Lung microvascular endothelial cell (primary cell): ENCODE results near the gene FCER2. TPM values are rescaled to one million over a fixed set of nuclear protein-coding genes. Genes with fewer than 3 reads are reported as not detected.

Experiments
- DNase-seq, 2 donors: peaks; one replicate each; pipeline versions ENCODE4 v3.0.0 to v3.0.0-alpha.2; 2010; ENCODE audit warnings: low read depth in 2 of 2
- total RNA-seq: library from RNA; depleted of rRNA; stranded (reverse); fragments of >200 nt; gene quantifications from 2 replicates; pipeline ENCODE4 v1.2.1, GENCODE V29; 2014

Gene FCER2
- total RNA-seq, 1 donor from 2014 or later: not detected

- DNase-seq: no peak
Observed at GRCh38 chr19:7648265-7649014, 53.5 kb downstream of the FCER2 start.

GRCh38 chr19:7647156-7647555 is 54.8 kb downstream of the FCER2 start:
- DNase-seq: no peak

- DNase-seq: no peak
Observed at GRCh38 chr19:7646426-7646700, 55.6 kb downstream of the FCER2 start.

DNA sequence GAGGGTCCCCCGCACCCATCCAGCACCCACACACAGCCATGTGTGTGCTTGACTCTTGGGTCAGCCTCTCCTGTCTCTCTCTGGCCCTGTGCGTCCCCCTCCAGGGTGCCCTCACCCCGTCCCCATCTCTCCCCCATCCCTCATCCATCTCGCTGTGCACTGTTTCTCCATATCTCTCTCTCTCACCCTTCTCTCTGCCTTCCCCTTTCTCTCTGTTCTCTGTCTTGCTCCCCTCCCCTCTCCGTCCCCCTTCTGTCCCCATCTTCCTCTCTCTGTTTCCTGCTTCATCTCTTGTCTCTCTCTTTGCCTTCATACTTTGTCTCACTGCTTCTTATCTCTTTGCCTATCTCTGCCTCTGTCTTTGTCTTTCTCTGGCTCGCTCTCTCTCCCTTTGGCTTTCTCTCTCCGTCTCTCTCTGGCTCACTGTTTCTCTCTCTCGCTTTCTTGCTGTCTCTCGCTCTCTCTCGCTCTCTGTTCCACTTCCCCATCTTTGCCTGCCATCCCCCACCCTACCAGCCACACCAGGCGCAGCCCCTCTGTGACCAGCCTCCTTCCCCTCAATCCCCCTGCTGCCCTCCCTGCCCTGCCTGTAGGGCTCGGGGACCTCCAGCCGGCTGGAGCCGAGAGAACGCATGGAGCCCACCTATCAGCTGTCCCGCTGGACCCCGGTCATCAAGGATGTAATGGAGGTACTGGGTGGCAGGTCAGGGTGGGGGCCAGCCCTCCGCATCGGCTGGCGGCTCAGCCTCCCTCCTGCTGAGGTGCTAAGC is 56.1 kb downstream of the FCER2 start:
- no peak for DNase-seq

- DNase-seq: no peak
Observed at GRCh38 chr19:7645163-7645562, 56.8 kb downstream of the FCER2 start.

- no peak for DNase-seq
Observed at GRCh38 chr19:7644550-7644877, 57.4 kb downstream of the FCER2 start.

- peak in 1 of 2 donors; percentile 31 for DNase-seq
Observed at GRCh38 chr19:7643629-7644549, 58.0 kb downstream of the FCER2 start.

DNA sequence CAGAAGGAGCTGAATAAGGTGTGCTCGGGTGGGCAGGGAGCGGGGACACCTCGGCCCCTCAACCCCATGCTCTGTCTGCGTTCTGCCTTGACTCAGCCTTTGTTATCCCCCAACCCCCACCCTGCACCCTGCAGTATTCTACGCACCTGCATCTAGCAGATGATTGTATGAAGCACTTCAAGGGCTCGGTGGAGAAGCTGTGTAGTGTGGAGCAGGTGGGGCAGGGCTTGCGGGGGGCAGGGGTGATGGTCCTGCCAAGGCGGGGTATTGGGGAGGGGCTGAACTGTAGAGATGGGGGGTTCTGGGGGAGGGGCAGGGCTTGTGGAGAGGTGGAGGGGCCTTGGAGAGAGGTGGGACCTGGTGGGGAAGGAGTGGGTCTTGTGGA is 58.9 kb downstream of the FCER2 start:
- no peak for DNase-seq

DNA sequence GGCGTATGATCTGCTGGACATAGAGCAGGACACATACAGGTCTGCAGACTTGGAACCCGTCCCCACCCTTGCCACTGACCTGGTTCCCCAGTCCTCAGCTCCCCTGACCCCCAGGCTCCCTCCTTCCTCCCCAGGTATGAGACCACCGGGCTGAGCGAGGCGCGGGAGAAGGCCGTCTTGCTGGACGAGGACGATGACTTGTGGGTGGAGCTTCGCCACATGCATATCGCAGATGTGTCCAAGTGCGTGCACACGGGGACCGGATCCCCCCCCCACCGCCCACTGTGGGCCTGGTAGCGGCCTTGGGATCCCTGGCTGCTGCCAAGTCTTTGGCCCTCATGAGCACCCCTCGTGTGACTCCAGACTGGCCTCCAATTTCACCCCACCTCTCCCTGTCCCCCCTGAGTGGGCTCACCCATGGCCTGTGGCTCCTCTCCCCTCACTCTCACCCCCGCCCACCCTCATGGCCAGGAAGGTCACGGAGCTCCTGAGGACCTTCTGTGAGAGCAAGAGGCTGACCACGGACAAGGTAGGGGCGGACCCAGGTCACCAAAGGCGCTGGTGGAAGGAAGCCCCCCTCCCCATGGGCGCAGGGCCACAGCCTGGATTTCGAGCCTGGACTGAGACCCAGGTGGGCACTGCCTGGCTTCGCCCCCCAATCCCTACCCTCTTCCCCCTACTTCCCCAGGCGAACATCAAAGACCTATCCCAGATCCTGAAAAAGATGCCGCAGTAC is 59.5 kb downstream of the FCER2 start:
- DNase-seq: no peak

- DNase-seq: no peak
Observed at GRCh38 chr19:7641290-7642276, 60.3 kb downstream of the FCER2 start.

DNA sequence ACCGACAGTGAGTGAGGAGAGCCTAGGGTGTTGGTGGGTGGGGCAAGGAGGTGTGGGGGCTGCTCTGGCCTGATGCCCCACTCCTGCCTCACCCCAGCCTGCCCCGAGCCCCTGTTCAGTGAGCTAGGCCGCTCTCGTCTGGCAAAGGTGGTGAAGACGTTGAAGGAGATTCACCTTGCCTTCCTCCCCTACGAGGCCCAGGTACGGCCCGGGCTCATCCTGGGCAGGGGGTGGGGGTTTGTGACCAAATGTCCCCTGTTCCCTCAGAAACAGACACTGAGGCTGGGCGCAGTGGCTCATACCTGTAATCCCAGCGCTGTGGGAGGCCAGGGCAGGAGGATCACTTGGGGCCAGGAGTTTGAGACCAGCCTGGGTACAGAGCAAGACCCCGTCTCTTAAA is 61.1 kb downstream of the FCER2 start:
- DNase-seq: no peak

GRCh38 chr19:7639863-7640348 is 62.0 kb downstream of the FCER2 start:
- no peak for DNase-seq

GRCh38 chr19:7638802-7639465 is 63.0 kb downstream of the FCER2 start:
- DNase-seq: no peak

Other genes starting within 250 kb of the FCER2 start
- gene PEX11G, start 213.1 kb downstream of the FCER2 start, total RNA-seq: 1.3 and 1.6 TPM in 2 replicates
- gene ZNF358, start 186.0 kb downstream of the FCER2 start, total RNA-seq: 10.7 and 12.9 TPM in 2 replicates
- gene MCOLN1, start 179.5 kb downstream of the FCER2 start, total RNA-seq: 3.3 and 5.4 TPM in 2 replicates
- gene PNPLA6, start 166.4 kb downstream of the FCER2 start, total RNA-seq: 59.9 and 88.3 TPM in 2 replicates
- gene CAMSAP3, start 106.3 kb downstream of the FCER2 start, total RNA-seq: under 0.01 TPM in 2 replicates
- gene XAB2, start 72.6 kb downstream of the FCER2 start, total RNA-seq: 15.7 and 17.3 TPM in 2 replicates
- gene PET100, start 72.3 kb downstream of the FCER2 start, total RNA-seq: 37.0 and 40.1 TPM in 2 replicates
- gene PCP2, start 68.4 kb downstream of the FCER2 start, total RNA-seq: not detected in 2 replicates
- gene STXBP2, start 65.0 kb downstream of the FCER2 start, total RNA-seq: 23.3 and 29.8 TPM in 2 replicates
- gene RETN, start 33.1 kb downstream of the FCER2 start, total RNA-seq: not detected in 2 replicates
- not detected in 2 replicates for gene MCEMP1, start 25.0 kb downstream of the FCER2 start, total RNA-seq
- 63.4 and 82.5 TPM in 2 replicates for gene TRAPPC5, start 21.3 kb downstream of the FCER2 start, total RNA-seq
- gene CLEC4G, start 30.0 kb upstream of the FCER2 start, total RNA-seq: not detected in 2 replicates
- not detected in 2 replicates for gene CD209, start 45.4 kb upstream of the FCER2 start, total RNA-seq
- gene CLEC4M, start 61.1 kb upstream of the FCER2 start, total RNA-seq: 8.5 and 15.3 TPM in 2 replicates
- 7.0 and 7.9 TPM in 2 replicates for gene EVI5L, start 128.1 kb upstream of the FCER2 start, total RNA-seq
- not detected in 2 replicates for gene PRR36, start 172.3 kb upstream of the FCER2 start, total RNA-seq
- under 0.01 and 0.65 TPM in 2 replicates for gene LRRC8E, start 186.4 kb upstream of the FCER2 start, total RNA-seq
- 6.8 and 9.9 TPM in 2 replicates for gene MAP2K7, start 201.7 kb upstream of the FCER2 start, total RNA-seq
- under 0.01 TPM in 1 of 2 replicates, not detected in the other for gene TGFBR3L, start 212.7 kb upstream of the FCER2 start, total RNA-seq
- gene SNAPC2, start 218.2 kb upstream of the FCER2 start, total RNA-seq: 4.4 and 4.8 TPM in 2 replicates
- gene CTXN1, start 224.0 kb upstream of the FCER2 start, total RNA-seq: 1.4 and 2.0 TPM in 2 replicates
- 22.9 and 28.2 TPM in 2 replicates for gene TIMM44, start 241.5 kb upstream of the FCER2 start, total RNA-seq